ENCODE results near the gene HIF1AN. TPM values are rescaled to one million over a fixed set of nuclear protein-coding genes. Genes with fewer than 3 reads are reported as not detected.

The HIF1AN gene
- total RNA-seq, 4 donors from 2014 or later: 11.8 to 24.0 (median 13.6) TPM

DNA sequence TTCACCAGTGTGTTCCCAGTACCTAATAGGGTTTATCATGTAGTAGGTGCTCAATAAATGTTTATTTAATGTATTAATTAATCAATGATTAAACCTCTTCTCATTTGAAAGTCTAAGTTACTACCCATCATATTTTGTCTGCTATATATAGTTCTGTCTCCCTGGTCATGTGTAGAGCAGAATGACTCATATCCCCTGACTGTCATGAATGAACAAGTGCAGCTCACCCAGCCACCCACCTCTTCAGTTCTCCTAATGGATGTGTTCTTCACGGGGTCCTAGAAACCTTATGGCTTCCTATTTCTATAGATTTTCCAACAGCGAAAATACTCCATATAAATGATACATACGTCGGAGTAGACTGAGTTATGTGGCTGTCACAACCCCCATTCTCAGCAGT, 64.5 kb downstream of the HIF1AN start:
- Histone ChIP-seq H3K36me3 (no peaks in the 10 kb centered on the region), H3K27ac (no peak overlapping the region), H3K4me3 (no peak overlapping the region), H3K9me3 (peaks cover 0 to 8% (median 0%) of the 10 kb centered on the region in 4 donors), H3K27me3 (no peaks in the 10 kb centered on the region), H3K4me1 (no peaks in the 10 kb centered on the region)
- 85 to 88% methylated on average over 4 of the region's 4 CpGs for WGBS, 2 donors
- no peak for DNase-seq (ENCODE audit: low spot score in 2 of 2)
- TF ChIP-seq POLR2A (IDR thresholded peaks at IDR 0.05): no peak
- TF ChIP-seq, protein P1, sequence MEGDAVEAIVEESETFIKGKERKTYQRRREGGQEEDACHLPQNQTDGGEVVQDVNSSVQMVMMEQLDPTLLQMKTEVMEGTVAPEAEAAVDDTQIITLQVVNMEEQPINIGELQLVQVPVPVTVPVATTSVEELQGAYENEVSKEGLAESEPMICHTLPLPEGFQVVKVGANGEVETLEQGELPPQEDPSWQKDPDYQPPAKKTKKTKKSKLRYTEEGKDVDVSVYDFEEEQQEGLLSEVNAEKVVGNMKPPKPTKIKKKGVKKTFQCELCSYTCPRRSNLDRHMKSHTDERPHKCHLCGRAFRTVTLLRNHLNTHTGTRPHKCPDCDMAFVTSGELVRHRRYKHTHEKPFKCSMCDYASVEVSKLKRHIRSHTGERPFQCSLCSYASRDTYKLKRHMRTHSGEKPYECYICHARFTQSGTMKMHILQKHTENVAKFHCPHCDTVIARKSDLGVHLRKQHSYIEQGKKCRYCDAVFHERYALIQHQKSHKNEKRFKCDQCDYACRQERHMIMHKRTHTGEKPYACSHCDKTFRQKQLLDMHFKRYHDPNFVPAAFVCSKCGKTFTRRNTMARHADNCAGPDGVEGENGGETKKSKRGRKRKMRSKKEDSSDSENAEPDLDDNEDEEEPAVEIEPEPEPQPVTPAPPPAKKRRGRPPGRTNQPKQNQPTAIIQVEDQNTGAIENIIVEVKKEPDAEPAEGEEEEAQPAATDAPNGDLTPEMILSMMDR (IDR thresholded peaks at IDR 0.05): no peak
- no peak for TF ChIP-seq EP300 (IDR thresholded peaks at IDR 0.05)

DNA sequence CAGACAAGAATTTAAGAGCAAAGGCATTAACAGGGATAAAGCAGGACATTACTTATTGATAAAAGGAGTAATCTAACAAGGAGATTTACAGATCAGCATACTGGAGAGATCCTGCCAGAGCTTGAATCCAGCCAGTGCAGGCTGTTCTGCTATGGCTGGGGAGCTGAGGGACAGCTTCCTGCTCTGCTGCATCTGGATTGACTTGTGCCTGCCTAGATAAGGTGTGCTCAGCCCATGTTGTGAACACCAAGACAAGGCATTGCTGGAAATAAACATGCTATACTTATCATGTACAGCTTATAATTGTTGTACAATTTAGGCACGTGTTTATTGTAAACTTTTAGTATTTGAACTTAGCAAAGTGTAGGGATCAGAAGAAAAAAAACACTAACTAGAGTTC, 71.7 kb downstream of the HIF1AN start:
- peaks cover 0 to 21% (median 2%) of the 10 kb centered on the region in 4 donors for H3K9me3 ChIP-seq
- H3K27ac ChIP-seq: no peak overlapping the region
- DNase-seq (ENCODE audit: low spot score in 2 of 2): no peak
- H3K36me3 ChIP-seq: no peaks in the 10 kb centered on the region
- TF ChIP-seq POLR2A (IDR thresholded peaks at IDR 0.05) (no peak), EP300 (IDR thresholded peaks at IDR 0.05) (no peak)
- TF ChIP-seq, protein P1 (IDR thresholded peaks at IDR 0.05): no peak
- no peaks in the 10 kb centered on the region for H3K27me3 ChIP-seq
- no peaks in the 10 kb centered on the region for H3K4me1 ChIP-seq
- no peak overlapping the region for H3K4me3 ChIP-seq
- WGBS, 2 donors: 55 to 70% methylated on average over 1 of the region's 1 CpG

Other genes with a start within 250 kb of the HIF1AN start
- gene BLOC1S2, start 249.3 kb upstream of the HIF1AN start, total RNA-seq: 10 to 100 TPM; 15.3 to 39.0 (median 26.6) TPM
- under 1 TPM in 1 of 4 donors, not detected in 3; 0.42 TPM for gene PKD2L1, start 205.7 kb upstream of the HIF1AN start, total RNA-seq
- 100 to 1,000 TPM; 118 to 500 (median 249) TPM for gene SCD, start 188.7 kb upstream of the HIF1AN start, total RNA-seq
- gene WNT8B, start 72.9 kb upstream of the HIF1AN start, total RNA-seq: not detected
- gene SEC31B, start 16.1 kb upstream of the HIF1AN start, total RNA-seq: 10 to 100 TPM; 12.7 to 24.9 (median 17.5) TPM
- gene NDUFB8, start 6.1 kb upstream of the HIF1AN start, total RNA-seq: 100 to 1,000 TPM; 106 to 161 (median 132) TPM
- not detected for gene PAX2, start 209.6 kb downstream of the HIF1AN start, total RNA-seq